Activated naive CD8-positive, alpha-beta T cell treated with anti-CD3 and anti-CD28 coated beads, Interleukin-2, amount 10 ng/mL, durations not matched to agents 7 days and 5 days (primary cell): Measurements from ENCODE around the gene MEGF11. TPM values are rescaled to one million over a fixed set of nuclear protein-coding genes. Genes with fewer than 3 reads are reported as not detected.

Source experiments
- ATAC-seq: fragments of 150-1000 bp; cut with Tn5 transposase; one replicate; pipeline ENCODE4 v1.10.0; 2021; ENCODE audit warnings: low read depth, moderate library complexity
- POLR2A ChIA-PET: fragments of 350-600 bp; sonication (Branson Sonifier 250); formaldehyde crosslinking; loops from one replicate; lab custom pipeline; 2021; ENCODE audit warnings: antibody characterized with exemption; lab: Charles Lee
- DNase-seq: peaks from one replicate; pipeline ENCODE4 v3.0.0; 2021
- H3K27ac Mint-ChIP-seq: one replicate; pipeline ENCODE4 v1.8.0; 2022; ENCODE audit warnings: mild to moderate bottlenecking, mixed read lengths
- H3K27me3 Mint-ChIP-seq: one replicate; pipeline ENCODE4 v1.8.0; 2022; ENCODE audit warnings: mild to moderate bottlenecking, moderate library complexity, mixed read lengths
- H3K36me3 Mint-ChIP-seq: one replicate; pipeline ENCODE4 v1.8.0; 2021; ENCODE audit warnings: mild to moderate bottlenecking, mixed read lengths
- H3K4me1 Mint-ChIP-seq: one replicate; pipeline ENCODE4 v1.8.0; 2021; ENCODE audit warnings: mixed read lengths
- H3K4me3 Mint-ChIP-seq: one replicate; pipeline ENCODE4 v1.8.0; 2022; ENCODE audit warnings: mild to moderate bottlenecking, moderate library complexity, mixed read lengths
- H3K9me3 Mint-ChIP-seq: one replicate; pipeline ENCODE4 v1.8.0; 2021; ENCODE audit warnings: mixed read lengths
- total RNA-seq, 2 experiments: library from RNA; stranded (reverse); gene quantifications; one replicate each; pipeline ENCODE4 v1.2.3, GENCODE V29; 2021

MEGF11 gene
- total RNA-seq, 2 experiments from 2014 or later = not detected

GRCh38 chr15:66142285-66142684 is 111.3 kb downstream of the MEGF11 start:
- no peaks in the 10 kb centered on the region for H3K36me3 Mint-ChIP-seq
- H3K4me1 Mint-ChIP-seq = no peaks in the 10 kb centered on the region
- no peak overlapping the region for H3K4me3 Mint-ChIP-seq
- peaks cover 3% of the 10 kb centered on the region for H3K27me3 Mint-ChIP-seq
- POLR2A ChIA-PET = no interaction called here
- no peaks in the 10 kb centered on the region for H3K9me3 Mint-ChIP-seq
- DNase-seq (no peak), ATAC-seq (no peak)
- no peak overlapping the region for H3K27ac Mint-ChIP-seq

DNA sequence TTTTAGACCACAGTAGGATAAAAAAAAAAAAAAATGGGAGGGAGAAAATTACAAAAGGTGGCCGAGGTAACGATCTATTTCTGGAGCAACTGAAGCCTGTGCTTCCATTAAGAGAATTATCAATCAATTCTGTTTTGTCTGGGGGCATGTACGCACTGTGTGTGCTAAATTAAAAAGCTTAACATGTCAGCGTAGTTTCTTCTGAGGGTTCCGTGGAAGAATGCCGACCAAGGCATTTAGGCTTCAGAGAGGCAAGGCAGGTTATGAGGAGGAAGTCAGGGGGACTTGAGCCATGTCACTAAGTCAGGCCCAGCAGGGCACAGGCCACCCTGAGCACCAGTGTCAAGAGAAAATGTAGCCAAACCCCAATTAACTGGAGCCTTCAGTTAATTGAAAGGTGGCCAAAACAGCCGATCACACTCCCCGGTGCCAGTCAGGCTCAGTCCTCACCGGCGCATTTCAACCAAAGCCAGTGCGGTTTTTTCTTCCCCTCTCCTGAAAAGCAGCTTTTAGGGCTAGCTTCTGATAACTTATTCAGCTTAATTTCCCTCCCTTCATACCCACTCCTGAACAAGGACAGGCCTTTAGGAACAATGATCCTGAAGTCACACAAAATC is 113.9 kb downstream of the MEGF11 start:
- H3K27ac Mint-ChIP-seq = no peak overlapping the region
- H3K27me3 Mint-ChIP-seq = no peaks in the 10 kb centered on the region
- POLR2A ChIA-PET = no interaction called here
- no peaks in the 10 kb centered on the region for H3K36me3 Mint-ChIP-seq
- DNase-seq = no peak
- no peaks in the 10 kb centered on the region for H3K9me3 Mint-ChIP-seq
- H3K4me3 Mint-ChIP-seq = no peak overlapping the region
- H3K4me1 Mint-ChIP-seq = peaks cover 12% of the 10 kb centered on the region
- no peak for ATAC-seq

GRCh38 chr15:66138892-66139590 is 114.5 kb downstream of the MEGF11 start:
- Mint-ChIP-seq H3K27ac (no peak overlapping the region), H3K36me3 (no peaks in the 10 kb centered on the region), H3K4me3 (no peak overlapping the region), H3K9me3 (no peaks in the 10 kb centered on the region), H3K27me3 (no peaks in the 10 kb centered on the region), H3K4me1 (peaks cover 12% of the 10 kb centered on the region)
- POLR2A ChIA-PET = no interaction called here
- DNase-seq (no peak), ATAC-seq (no peak)

DNA sequence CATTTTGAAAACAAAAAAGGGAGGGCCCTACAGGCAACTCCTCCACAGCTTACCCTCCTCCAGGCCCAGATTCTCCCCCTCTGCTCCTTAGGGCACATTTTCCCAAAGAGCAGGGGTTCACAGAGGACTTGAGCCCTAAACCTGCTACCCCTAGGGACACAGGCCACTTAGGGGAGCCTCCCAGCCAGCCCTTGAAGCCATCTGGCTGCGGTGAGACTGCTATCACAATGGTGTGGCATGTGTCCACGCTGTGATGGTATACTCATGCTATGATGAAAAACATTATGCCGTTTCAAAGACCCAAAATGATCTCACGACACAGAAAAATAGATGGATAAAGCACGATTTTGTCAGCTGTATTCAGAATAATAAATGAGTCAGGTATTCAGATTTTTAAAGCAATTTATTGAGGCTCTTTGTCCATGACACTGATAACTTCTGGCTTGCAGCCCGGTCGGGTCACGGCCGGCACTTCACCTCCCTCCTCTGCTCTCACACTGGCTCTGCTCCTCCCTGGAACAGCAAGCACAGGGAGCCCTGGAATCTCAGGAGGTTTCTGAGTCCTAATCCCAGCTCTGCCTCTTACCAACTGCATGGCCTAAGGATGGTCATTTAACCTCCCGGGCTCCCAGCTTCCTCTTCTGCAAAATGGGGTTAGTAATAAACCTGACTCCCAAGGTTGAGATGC is 115.3 kb downstream of the MEGF11 start:
- no peak for DNase-seq
- H3K36me3 Mint-ChIP-seq = no peaks in the 10 kb centered on the region
- no peaks in the 10 kb centered on the region for H3K27me3 Mint-ChIP-seq
- ATAC-seq = no peak
- peaks cover 12% of the 10 kb centered on the region for H3K4me1 Mint-ChIP-seq
- no peaks in the 10 kb centered on the region for H3K9me3 Mint-ChIP-seq
- no peak overlapping the region for H3K4me3 Mint-ChIP-seq
- H3K27ac Mint-ChIP-seq = no peak overlapping the region
- POLR2A ChIA-PET = no interaction called here

GRCh38 chr15:66136948-66137347 is 116.6 kb downstream of the MEGF11 start:
- ATAC-seq (no peak), DNase-seq (no peak)
- Mint-ChIP-seq H3K27me3 (no peaks in the 10 kb centered on the region), H3K9me3 (no peaks in the 10 kb centered on the region), H3K4me1 (peaks cover 12% of the 10 kb centered on the region), H3K27ac (no peak overlapping the region), H3K4me3 (no peak overlapping the region), H3K36me3 (no peaks in the 10 kb centered on the region)
- POLR2A ChIA-PET = no interaction called here

GRCh38 chr15:66135664-66136063 is 117.9 kb downstream of the MEGF11 start:
- peak; percentile 17 for ATAC-seq
- Mint-ChIP-seq H3K4me3 (peak overlapping the region; percentile 8), H3K27ac (peak overlapping the region; percentile 46), H3K9me3 (no peaks in the 10 kb centered on the region), H3K4me1 (peaks cover 12% of the 10 kb centered on the region), H3K36me3 (no peaks in the 10 kb centered on the region), H3K27me3 (no peaks in the 10 kb centered on the region)
- DNase-seq = no peak
- POLR2A ChIA-PET = no interaction called here

- ATAC-seq = no peak
- H3K4me1 Mint-ChIP-seq = peaks cover 12% of the 10 kb centered on the region
- H3K27ac Mint-ChIP-seq = no peak overlapping the region
- H3K36me3 Mint-ChIP-seq = no peaks in the 10 kb centered on the region
- no peak for DNase-seq
- POLR2A ChIA-PET = no interaction called here
- H3K9me3 Mint-ChIP-seq = no peaks in the 10 kb centered on the region
- no peak overlapping the region for H3K4me3 Mint-ChIP-seq
- peaks cover 6% of the 10 kb centered on the region for H3K27me3 Mint-ChIP-seq
Measured at GRCh38 chr15:66134284-66134683, 119.3 kb downstream of the MEGF11 start.

DNA sequence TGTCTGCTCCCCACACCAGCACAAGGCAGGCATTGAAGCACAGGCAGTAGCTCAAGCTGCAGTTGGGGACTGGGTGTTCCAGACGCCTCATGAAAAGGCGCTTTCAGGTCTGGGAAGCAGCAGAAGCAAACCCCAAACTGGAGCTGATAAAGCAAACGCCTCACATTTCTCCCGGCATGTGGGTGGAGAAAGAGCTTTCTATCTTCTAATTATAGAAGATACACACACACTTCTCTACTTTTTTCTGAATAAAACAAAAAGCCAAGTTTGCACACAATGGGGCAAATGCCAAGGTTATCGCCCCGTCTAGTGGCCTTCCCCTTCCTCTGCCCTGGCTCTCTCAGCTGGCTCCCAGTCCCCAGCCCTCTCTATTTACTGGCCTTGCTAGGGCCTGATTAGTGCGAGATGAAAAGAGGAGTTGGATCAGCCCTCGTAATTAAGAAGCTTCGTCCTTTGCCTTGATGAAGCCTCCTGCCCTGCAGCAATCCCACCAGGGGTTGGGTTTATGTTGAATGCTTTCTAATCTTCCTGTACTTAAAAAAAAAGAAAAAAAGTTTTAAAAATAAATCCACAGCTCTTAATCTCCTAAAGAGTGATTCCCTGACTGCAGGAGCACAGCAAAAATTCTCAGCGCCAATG is 120.2 kb downstream of the MEGF11 start:
- ATAC-seq (no peak), DNase-seq (no peak)
- Mint-ChIP-seq H3K9me3 (no peaks in the 10 kb centered on the region), H3K4me1 (peaks cover 12% of the 10 kb centered on the region), H3K27me3 (peaks cover 6% of the 10 kb centered on the region), H3K36me3 (no peaks in the 10 kb centered on the region), H3K27ac (no peak overlapping the region), H3K4me3 (no peak overlapping the region)
- POLR2A ChIA-PET = no interaction called here

GRCh38 chr15:66132251-66132816 is 121.2 kb downstream of the MEGF11 start:
- POLR2A ChIA-PET = no interaction called here
- no peak overlapping the region for H3K4me3 Mint-ChIP-seq
- no peaks in the 10 kb centered on the region for H3K9me3 Mint-ChIP-seq
- no peak overlapping the region for H3K27ac Mint-ChIP-seq
- no peak for ATAC-seq
- DNase-seq = no peak
- H3K27me3 Mint-ChIP-seq = peaks cover 6% of the 10 kb centered on the region
- peaks cover 12% of the 10 kb centered on the region for H3K4me1 Mint-ChIP-seq
- H3K36me3 Mint-ChIP-seq = no peaks in the 10 kb centered on the region

DNA sequence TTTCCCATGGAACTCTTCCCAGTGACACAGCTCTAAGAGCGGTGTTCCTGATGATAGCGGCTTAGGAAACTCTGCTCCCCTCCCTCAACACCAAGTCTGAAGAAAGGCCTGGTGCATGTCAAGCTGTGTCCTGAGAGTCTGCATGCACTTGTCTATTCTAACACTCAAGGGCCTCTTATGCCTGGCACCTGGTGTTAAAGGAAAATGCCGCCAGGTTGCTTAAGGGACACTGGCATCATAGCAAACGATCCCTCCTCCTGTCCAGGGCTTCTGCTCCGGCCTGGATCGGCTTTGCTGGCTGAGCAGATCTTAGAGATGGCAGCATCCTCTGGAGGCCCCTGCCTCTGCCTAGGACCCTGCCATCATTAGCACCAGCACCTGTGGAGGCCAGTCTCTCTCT is 121.7 kb downstream of the MEGF11 start:
- POLR2A ChIA-PET = no interaction called here
- Mint-ChIP-seq H3K9me3 (no peaks in the 10 kb centered on the region), H3K36me3 (no peaks in the 10 kb centered on the region), H3K4me3 (no peak overlapping the region), H3K27ac (no peak overlapping the region), H3K4me1 (peaks cover 12% of the 10 kb centered on the region), H3K27me3 (peaks cover 6% of the 10 kb centered on the region)
- no peak for ATAC-seq
- DNase-seq = no peak

DNA sequence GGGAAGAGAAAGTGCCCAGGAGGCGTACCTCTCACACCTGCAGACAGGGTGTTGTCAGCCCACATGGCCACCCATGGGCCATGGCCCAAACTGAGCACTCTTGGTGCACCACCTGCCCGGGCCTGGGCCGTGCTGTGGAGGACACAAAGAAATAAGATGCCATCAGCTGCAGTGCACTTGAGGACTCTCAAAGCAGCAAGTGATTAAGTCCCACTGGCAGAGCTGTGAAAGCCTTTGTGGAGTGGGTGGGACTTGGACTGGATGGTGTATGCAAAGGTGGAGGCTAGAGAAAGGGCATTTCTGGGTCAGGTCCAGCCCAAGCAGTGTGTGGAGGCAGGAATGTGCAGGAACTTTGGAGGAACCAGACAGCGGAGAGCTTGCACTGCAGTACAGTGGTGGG is 122.3 kb downstream of the MEGF11 start:
- Mint-ChIP-seq H3K9me3 (no peaks in the 10 kb centered on the region), H3K27me3 (peaks cover 8% of the 10 kb centered on the region), H3K27ac (no peak overlapping the region), H3K4me1 (peaks cover 12% of the 10 kb centered on the region), H3K36me3 (no peaks in the 10 kb centered on the region), H3K4me3 (no peak overlapping the region)
- POLR2A ChIA-PET = no interaction called here
- no peak for ATAC-seq
- DNase-seq = no peak

DNA sequence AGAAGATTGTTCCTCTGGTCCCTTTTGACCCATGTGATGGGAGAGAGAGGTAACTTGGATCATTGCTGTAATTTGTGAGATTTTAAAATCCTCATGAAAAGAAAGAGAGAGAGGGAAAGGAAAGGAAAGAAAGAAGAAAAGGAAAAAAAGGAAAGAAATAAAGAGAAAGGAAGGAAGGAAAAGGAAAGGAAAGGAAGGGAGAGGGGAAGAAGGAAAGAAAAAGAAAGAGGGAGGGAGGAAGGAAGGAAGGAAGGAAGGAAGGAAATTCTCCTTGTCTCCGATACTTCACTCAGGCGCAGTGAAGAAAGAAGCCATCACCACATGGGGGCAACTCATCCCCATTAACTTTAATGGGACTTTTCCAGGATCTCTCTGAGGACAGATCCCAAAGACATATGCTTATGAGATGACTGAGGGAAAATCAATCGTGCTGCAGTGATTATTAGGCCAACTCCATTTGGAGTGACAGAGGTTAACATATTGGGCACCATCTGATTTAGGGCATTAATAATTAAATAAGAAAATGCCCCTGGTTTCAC is 123.0 kb downstream of the MEGF11 start:
- no peak for DNase-seq
- Mint-ChIP-seq H3K27me3 (peaks cover 8% of the 10 kb centered on the region), H3K4me3 (no peak overlapping the region), H3K4me1 (peaks cover 8% of the 10 kb centered on the region), H3K36me3 (no peaks in the 10 kb centered on the region), H3K27ac (no peak overlapping the region), H3K9me3 (no peaks in the 10 kb centered on the region)
- POLR2A ChIA-PET = no interaction called here
- ATAC-seq = no peak

- DNase-seq = no peak
- POLR2A ChIA-PET = no interaction called here
- no peak for ATAC-seq
- no peak overlapping the region for H3K27ac Mint-ChIP-seq
- H3K4me1 Mint-ChIP-seq = no peaks in the 10 kb centered on the region
- H3K27me3 Mint-ChIP-seq = peaks cover 8% of the 10 kb centered on the region
- no peak overlapping the region for H3K4me3 Mint-ChIP-seq
- H3K9me3 Mint-ChIP-seq = no peaks in the 10 kb centered on the region
- no peaks in the 10 kb centered on the region for H3K36me3 Mint-ChIP-seq
Measured at GRCh38 chr15:66129586-66129985, 124.0 kb downstream of the MEGF11 start.
